Ishikawa (cell line): ENCODE data around the gene HFE.

Source experiments
- CEBPB ChIP-seq: IDR thresholded peaks from 2 replicates; pipeline ENCODE4 v1.6.1; 2012
- EGR1 ChIP-seq: IDR thresholded peaks from 2 replicates; pipeline ENCODE4 v1.6.1; 2012
- REST ChIP-seq: IDR thresholded peaks from 2 replicates; pipeline ENCODE4 v1.6.1; 2012; ENCODE audit warnings: low read depth, mild to moderate bottlenecking

GRCh38 chr6:26109772-26110171, 22.5 kb downstream of the HFE start:
- TF ChIP-seq EGR1 (no peak), CEBPB (no peak), REST (no peak)
